G401.6 (cell line): ENCODE results near the gene CABLES1.
"Not testable (repeated sequence)": the region's sequence is repeated elsewhere in the genome, so short reads cannot be mapped to it uniquely, and the experiment has no call there.

ENCODE experiments used
- FAIRE-seq: peaks from 2 replicates; lab custom pipeline; 2012; peaks lifted over from hg19 to GRCh38; lab: Jason Lieb, UNC

The CABLES1 gene

DNA sequence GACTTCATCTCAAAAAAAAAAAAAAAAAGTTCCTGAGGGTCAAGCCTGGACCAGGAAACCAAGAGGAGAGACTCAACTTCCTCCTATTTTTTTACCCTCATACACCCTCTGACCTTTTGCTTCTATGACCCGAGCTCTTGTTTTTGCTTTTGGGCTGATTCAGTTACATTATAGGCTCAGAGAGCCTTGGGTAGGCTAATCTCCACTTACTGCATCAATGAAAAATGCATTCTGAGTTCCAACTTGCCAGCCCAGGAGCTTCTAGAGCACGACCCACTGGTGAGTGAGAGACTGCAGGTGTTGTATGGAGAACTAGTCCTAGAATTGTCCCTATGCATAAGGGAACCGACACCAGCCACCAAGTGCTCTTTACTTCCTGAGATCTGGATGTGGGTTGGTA lies 91.1 kb downstream of the CABLES1 start:
- FAIRE-seq, result no peak

DNA sequence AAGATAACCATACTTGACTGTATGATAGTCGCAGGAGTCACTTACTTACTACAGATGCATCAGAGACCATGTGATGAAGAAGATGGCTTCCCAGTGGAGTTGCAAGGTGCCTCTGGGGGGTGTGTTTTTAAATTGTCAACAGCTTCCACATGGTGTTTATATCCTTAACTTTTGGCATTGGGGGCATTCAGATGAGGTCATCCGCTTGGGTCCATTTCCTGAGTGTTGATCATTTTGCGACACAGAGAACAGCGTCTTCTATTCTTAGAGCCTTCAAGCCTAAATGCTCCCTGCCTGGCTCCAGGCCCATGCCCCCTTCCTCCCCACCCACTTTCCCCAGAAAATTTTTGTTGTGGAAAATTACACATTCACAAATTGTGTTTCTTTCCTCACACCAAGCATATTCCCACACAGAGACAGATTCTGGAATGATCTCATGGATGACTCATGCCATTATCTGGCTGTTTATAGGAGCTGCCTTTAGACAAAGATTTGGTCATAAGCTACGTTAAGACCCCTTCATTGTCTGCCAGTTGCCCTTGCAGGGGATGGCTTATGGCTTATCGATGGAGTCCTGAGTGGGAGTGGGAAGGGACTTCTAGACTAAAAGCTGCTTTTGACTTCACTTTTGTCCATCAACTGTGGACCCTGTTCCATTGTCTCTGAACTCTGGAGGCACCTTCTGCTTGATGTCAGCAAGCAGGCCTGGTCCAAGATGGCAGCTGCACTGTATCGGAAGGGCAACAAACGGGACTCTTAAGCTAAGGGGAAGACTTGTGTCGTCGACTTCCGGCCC lies 91.8 kb downstream of the CABLES1 start:
- FAIRE-seq, result no peak

DNA sequence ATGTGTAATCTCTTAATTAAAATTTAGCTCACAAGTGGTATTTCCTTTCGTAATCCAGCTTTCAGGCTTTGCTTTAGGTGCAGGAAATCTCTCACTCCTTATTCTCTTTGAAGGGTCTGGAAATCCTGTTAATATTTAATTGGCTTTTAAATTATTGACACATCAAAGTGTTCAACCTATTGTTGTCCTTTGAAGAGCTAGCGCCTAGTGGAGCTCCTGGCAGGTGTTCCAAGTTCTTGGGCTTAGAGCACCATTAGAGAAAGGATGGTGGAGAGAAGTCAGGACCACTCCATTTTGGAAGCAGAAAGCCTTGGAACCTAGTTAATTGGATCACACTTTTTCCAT lies 92.4 kb downstream of the CABLES1 start:
- no peak for FAIRE-seq

DNA sequence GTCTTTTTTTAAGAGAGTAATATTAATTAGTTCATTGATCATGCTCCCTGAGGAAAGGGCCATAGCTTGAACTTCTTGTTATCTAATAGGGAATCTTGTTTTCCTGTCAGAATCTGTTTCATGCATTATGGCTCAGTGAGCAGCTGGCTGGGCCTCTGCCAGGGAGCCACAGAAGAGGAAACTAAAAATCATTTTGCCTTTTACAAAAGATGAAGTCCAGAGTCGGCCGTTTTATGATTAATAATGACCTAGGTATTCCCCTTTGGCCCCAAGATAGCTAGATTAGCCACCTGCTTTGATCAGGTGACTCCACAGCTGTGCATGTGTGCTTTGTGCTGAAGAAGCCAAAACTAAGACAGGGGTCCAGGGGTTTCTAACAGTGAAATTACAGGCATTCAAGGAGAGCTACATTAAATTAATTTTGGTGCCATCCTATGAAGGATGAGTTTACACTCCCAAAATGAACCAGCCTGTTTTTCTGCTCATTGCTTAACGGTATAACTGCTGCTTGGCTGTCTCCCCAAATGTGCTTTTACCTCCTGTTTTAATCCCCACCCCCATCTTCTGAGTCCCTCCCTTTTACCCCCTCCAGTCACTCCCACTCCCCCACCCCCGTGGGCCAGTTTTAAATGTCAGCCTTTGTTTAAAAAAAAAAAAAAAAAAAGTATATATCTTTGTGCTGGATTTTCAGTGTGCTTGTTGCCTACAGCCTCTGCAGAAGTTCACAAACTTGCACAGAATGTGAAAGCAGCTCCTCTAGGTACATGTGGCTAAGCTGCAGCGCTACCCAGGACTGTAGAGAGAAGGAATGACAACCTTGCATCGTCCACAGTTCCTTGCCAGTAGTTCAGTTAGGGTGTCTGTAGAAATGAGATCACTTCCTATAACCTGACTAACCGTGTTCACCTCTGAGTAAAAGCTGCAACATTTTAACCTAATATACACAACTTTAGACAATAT lies 93.1 kb downstream of the CABLES1 start:
- FAIRE-seq, result no peak

DNA sequence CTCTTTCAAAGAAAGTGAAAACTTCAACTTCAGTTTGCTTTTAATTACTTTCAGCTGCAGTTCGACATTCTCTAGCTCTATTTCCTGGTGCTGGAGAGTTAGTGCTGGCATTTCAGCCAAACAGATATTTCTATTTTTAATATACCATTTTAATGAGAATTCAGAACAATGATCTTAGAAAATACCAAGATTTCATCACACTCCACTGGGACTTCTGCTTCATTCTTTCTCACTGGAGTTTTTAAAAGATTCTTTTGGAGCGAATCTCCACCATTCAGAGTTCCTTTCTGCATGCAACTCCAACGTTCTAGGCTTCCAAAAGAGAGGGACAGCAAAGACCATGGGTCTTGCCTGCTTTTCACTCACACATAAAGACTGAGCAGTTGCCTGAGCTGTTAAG lies 94.2 kb downstream of the CABLES1 start:
- no peak for FAIRE-seq

DNA sequence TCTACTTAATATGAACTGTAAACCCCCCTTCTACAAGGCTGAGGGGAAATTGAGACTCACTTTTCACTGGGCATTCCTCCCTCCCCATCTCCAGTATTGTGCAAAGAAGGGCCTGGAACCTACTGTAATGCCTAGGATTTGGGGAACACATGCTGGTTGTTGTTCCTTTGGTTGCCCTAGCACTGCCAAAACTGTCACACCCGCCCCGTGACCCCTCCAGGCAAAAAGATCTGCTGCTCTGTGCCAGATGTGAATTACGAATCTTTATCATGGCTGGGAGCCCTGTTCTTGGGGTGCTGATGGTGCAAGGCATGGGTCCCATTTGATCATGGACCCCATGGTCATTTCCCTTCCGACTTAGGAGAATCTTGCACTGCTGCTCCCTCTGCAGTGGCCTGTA lies 95.4 kb downstream of the CABLES1 start:
- FAIRE-seq, result no peak

DNA sequence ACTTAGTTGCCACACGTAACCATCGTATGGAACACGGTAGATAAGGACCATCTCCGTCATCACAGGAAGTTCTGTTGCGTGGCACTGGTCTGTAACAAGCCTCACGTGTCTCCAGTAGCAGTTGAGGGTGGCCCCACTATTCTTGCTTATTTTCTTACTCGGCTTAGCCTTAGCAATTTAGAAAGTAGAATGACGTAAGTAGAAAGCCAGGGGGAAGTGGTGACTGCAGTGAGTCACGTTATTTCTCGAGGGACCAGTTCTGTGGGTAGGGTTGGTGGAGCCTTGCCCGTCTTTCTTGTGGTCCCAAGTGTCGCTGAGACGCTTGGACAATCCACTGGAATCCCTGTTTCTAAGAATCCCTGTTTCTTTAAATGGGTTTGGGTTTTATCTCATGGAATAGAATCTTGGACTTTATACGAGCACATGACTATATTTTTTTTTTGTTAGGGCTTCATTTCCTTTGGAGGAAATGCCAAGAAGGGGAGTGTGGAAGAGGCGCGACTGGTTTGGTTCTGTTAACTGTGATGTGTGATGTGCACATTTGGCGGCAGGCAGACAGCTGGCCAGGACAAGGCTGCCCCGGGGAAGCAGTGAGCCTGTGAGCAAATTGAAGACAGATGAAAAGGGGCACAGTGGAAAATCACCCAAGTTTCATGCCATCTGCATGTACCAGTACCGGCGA lies 96.2 kb downstream of the CABLES1 start:
- FAIRE-seq, result no peak

DNA sequence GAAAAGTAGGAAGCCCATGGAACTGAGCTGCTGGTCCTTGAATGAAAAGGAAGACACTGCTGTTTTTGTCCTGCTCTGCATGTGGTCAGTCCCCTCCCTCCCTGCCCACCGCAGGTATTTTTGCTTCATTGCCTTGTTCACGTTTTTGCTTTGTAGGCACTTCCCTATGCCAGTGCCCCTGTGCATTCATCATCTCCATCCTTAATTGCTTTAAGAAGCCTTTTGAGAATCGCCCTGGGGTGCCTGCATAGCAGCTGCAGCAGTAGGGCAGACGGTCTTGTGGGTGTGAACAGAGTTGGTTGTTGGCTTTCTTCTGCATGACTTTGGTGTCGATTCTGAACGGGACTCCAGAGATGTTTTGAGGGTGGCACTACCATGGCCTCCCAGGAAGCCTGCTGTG lies 97.0 kb downstream of the CABLES1 start:
- FAIRE-seq, result no peak

DNA sequence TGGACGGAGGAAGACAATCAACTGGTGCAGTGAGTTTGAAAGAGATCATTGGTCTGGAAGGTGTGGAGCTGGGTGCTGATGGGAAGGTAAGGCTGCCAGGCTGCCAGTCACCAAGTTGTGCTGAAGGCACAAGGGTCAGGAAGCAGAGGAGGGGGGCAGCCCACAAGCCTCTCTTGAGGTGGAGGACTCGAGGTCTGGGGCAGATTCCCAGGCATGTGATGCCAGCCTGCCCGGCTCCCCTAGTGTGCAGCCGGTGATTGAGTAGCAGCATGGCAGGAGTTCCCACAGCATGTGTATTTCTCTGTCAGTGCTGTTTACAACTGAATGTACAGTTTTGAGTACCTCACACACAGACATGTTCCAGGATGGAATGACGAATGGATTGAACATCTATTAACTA lies 99.3 kb downstream of the CABLES1 start:
- no peak for FAIRE-seq

DNA sequence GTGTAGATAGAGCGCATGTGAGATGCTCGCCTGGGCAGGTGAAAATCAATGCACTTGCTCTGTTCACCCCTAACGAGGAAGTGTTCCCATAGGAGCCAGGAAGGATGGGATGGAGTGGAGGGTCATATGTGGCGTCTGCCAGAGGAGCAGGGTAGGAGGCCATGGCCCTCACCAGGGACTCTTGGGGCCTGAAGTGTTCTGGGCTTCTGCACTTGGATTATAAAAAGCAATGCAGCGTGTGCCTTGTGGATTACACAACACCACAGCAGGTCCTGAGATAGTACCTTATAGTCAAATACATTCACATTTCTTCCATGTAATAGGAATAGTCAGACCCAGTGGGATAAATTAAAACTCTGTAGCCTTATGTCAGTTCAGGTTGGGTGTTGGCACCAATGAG lies 100.1 kb downstream of the CABLES1 start:
- no peak for FAIRE-seq

DNA sequence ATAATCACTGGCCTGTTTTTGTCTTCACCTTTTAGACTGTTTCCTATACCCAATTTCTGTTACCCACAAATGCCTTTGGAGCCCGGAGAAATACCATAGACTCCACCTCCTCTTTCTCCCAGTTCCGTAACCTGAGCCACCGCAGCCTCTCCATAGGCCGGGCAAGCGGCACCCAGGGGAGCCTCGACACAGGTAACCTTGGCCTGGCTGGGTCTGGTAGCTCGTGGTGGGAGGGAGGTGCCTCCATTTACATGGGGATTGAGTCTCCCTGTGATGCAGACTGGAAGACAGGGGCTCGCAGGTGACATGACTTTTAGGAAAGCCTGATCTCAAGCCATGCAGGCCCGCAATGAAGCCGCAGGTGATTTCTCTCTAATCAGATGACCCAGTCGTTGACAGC lies 100.6 kb downstream of the CABLES1 start:
- FAIRE-seq, result no peak

DNA sequence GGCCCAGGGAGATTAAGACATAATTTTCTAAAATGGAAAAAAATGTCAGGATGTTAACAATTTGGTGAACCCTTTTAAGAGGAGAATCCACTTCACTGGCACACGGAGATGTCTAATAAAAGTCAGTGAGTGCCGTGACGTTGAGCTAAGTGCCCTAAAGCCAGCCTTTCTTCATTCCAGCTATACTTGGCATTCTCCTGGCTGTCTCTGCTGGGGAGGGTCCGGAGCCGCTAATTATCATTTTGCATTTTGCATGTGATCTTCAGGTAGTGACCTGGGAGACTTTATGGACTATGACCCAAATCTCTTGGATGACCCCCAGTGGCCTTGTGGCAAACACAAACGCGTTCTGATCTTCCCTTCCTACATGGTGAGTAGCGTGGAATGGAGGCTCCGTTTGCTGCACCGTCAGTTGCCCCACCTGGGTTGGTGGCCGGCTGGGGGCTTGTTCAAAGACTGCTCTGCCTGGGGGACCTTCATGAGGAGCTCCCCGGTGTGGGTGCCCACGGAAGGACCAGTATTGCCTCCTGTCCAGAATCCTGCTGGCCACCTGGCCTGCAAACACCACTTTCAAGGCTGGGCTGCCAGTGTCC lies 101.7 kb downstream of the CABLES1 start:
- no peak for FAIRE-seq

DNA sequence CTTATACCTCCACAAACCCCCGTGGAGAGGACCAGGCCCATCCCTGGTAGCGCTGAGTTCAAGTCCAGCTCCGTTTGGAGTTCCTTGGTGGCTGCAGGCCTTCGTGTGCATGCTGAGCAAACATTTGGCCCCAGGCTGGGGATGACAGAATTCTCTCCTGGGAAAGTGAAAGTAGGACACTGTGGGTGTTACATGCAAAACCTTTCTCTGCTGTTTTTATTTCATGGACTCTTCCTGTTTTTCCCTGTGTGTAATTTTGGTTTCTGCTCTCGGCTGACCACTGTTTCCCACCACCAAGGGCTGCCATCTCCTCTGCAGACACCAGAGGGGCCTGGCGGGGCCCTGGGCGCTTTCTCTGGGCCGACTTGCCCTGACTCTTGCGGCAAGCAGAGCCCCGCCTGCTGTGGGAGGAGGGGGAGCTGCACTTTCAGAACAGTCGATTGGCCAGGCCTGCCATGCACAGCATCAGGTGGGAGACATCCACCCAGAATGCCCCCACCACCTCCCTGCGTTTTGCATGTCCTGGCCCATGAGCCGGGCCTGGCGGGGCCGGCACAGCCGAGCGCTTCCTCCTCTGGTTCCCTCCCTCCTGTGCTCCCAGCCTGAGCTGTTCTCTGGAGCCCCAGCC lies 102.4 kb downstream of the CABLES1 start:
- no peak for FAIRE-seq

DNA sequence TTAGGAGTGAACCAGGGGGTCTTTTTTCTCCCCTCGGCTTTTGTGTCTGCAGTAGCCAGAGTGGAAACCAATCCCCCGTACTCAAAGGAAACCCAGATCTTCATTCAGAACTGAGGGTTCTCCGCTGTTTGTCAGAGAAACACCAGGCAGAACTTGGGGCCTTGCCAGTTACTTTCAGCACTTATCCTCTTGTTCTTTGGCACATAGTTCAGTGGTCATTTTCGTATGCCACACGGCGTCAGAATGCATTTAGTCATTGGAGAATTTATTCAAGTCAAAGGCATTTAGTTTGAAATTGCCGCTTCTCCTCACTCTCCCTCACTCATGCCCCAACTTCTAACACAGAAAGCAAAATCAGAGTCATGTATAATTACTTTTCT lies 102.9 kb downstream of the CABLES1 start:
- no peak for FAIRE-seq

DNA sequence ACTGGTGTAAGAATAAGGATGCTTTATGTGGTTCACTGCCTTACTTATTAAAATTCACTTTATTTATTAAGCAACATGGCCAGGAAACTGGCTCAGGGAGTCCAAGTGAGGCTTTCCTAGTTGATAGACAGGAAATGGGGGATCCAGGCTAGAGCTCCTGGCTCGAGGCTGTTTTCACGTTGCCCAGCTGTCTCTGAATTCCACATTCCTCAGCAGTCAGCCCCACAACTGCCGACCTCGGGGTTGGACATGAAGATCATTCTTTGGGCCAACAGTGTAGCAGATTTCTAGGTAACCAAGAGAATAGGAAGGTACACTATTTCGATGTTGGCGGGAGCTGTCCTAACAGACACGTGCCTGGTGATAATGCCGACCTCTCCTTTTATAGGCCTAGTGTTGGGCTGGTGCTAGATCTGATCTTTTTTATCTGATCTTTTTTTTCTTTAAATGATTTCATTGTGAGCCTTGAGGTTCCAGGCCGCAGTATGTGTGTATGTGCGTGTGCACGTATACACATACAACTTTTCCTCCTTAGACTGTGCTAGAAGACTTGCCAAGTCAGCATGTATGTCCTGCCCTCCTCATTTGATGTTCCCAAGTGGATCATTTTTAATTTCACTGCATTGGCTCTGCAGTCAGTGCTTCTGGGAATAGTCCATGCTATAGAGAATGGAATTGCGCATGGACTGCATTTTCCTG lies 103.5 kb downstream of the CABLES1 start:
- FAIRE-seq, result no peak

DNA sequence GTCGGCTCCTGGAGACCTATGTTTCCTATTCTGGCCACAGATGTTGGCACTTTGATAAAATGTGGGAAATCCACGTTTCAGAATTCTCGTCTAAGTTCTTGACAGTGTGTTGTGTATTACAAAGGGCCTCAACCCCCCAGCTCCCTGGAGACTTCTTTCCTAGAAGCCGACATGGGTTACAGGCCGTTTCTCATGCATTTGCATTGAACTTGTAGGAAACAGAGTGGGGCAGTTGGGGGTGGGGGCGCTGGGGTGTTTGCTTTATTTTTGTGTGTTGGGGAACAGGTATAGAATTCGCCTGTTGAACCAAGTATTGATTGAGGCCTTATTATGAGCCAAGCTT lies 104.0 kb downstream of the CABLES1 start:
- no peak for FAIRE-seq

DNA sequence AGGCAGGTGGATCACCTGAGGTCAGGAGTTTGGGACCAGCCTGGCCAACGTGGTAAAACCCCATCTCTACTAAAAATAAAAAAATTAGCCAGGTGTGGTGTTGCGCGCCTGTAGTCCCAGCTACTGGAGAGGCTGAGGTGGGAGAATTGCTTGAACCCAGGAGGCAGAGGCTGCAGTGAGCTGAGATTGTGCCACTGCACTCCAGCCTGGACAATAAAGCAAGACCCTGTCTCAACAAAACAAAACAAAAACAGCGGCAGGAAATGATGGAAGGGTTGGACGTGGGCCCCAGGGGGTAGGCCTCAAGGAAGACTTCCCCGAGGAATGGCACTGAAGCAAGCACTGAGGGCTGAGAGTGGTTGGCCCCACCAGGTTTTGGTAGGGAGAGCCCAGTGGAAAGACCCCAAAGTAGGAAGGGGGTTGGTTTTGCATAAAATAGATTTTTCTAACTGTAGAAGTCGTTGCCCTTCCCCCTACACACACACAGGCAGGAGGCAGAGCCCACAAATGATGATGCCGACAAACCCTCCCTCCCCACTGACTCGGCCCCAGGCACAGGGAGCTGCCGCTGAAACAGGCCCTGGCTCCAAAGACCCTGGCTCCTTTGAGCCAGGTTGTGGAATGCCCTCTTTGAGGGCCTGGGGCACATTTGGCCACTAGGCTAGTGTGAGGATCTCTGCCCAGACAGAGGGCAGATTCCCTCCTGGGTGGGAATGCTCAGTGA lies 104.8 kb downstream of the CABLES1 start:
- FAIRE-seq, result no peak

DNA sequence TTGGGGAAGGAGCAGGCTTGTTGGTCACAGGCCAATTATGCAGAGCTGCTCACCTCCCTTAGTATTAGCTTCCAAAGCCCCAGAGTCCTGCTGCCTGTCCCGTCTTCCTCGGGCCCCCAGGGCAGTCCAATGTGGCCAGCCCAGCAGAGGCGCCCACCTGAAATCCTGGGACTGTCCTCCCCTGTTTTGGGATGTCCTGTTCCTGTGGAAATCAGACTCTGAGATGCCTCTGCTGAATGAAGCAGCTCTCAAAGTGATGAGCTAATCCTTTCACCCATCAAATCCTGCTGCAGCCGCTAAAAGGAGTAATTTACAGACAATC lies 105.3 kb downstream of the CABLES1 start:
- no peak for FAIRE-seq

DNA sequence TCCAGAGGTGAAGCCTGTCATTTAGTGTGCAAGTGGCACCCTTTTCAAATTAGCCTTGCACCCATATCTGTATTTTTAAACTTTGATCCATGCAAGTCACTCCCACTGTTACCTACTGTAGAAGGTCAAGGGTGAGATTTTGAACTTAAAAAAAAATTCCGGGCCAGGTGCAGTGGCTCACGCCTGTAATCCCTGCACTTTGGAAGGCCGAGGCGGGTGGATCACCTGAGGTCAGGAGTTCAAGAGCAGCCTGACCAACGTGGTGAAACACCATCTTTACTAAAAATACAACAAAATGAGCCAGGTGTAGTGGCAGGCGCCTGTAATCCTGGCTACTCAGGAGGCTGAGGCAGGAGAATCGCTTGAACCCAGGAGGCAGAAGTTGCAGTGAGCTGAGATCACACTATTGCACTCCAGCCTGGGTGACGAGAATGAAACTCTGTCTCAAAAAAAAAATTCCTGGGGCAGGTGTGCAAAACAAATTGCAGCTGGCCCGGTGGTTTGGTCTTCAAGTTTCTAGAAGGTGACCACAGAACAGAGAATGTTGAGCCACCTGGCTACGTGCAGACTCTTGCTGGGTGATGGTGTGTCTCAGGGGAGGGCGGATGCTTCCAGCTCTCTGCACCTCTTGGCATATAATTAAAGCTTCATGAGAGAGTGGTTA lies 106.7 kb downstream of the CABLES1 start:
- FAIRE-seq, result not testable (repeated sequence)

DNA sequence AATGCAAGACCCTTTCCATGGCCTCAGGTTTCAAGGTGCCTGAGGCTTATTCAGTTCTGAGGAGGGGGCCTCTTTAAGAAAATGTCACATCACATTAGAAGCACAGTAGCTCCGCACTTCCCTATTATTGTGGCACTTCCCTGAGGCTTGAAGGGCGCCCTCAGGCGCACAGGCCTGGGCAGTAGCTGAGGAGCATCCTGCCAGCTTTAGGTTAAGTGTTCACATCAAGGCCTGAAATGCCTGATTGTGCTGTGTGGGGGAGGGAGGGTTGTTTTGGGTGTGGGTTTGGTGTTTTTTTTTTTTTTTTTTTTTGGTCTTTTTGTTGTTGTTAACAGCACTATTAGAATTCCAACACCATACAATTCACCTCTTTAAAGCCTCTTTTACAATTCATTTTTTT lies 107.9 kb downstream of the CABLES1 start:
- no peak for FAIRE-seq

DNA sequence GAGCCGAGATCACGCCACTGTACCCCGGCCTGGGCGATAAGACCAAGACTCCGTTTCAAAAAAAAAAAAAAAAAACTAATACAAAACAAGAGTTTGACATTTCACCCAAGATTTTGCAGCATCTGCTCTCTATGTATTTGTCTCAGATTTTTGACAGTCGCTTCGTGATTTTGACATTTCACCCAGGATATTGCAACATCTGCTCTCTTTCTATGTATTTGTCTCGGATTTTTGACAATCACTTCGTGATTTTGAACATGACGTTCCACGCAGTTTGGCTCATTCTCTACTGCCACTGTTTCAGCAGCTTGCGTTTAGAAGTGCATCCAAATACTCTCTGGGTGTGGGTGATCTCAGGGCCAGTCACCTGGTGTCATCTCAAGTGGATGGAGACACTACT lies 108.5 kb downstream of the CABLES1 start:
- no peak for FAIRE-seq
